Measurements from ENCODE around the gene TRERF1.
A peak's percentile ranks its signal among the peaks of the same experiment; 100 is the strongest.
"Not testable (repeated sequence)": the region's sequence is repeated elsewhere in the genome, so short reads cannot be mapped to it uniquely, and the experiment has no call there.

Gene TRERF1

GRCh38 chr6:42450477-42451332, 1.0 kb downstream of the TRERF1 start:
- DNase-seq (ENCODE audit: low spot score), result no peak

DNA sequence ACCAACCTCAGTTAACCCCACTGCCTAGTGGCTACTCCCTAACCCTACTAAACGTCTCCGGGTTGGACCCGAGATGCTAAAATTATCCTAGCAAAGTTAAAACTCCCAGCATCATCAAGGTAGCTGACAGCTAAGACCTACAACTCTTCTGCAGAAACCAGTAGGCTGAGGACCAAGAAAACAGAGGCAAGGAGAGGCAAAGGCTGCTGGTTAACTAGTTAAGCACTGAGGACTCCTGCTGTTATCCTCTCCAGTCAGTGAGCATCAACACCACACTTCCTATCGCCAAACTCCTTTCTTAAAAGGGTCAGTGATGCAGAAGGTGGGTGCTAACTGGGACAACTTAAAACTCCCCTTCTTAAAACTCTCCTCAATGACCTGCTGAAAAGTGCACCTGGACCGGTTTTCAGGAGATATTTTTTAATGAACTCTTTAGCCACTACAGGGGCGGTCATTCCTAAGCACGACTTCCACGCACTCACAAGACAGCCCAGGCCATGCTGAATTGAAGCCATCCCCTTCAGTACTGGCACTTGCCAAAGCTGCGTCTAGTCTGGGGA, 1.7 kb downstream of the TRERF1 start:
- no peak for DNase-seq (ENCODE audit: low spot score)

GRCh38 chr6:42448927-42449659, 2.6 kb downstream of the TRERF1 start:
- DNase-seq (ENCODE audit: low spot score), result no peak

GRCh38 chr6:42448391-42448790, 3.3 kb downstream of the TRERF1 start:
- no peak for DNase-seq (ENCODE audit: low spot score)

GRCh38 chr6:42446996-42447395, 4.7 kb downstream of the TRERF1 start:
- peak; percentile 37 for DNase-seq (ENCODE audit: low spot score)

- no peak for DNase-seq (ENCODE audit: low spot score)
Observed at GRCh38 chr6:42446370-42446769, 5.4 kb downstream of the TRERF1 start.

GRCh38 chr6:42445955-42446354, 5.8 kb downstream of the TRERF1 start:
- DNase-seq (ENCODE audit: low spot score), result not testable (repeated sequence)

DNA sequence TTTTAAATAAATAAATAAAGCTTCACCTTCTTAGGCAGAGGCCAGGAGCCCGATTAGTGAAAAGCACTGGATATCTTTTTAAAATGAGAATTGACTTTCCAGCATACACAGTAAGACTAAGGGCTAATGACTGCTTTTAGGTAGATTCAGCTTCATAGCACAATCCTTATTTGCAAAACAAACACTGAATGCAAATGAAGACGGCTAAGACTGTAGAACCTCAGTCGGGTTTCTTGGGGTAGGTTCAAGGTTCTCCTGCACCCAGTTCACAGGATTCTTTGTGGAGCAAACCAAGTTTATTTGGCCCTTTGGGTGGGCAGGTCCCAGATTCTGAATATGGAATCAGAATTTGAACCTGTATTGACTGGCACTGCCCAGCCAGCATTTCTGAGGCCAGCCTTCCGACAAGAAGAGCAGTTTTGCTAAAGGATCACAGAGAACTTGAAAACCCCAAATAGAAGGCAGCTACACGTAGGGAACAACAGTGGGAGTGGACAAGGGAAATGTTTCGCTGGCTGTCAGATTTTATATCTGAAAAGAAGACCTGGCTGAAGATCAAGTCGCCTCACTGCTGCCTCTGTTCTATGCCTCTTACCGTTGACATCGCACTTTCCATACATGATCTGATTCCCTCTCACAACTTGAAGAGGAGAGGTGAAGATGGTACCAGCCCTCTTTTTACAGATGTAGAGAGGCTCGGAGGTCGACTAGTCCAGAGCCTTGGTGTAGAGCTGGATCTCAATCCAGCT, 8.2 kb downstream of the TRERF1 start:
- no peak for DNase-seq (ENCODE audit: low spot score)

- no peak for DNase-seq (ENCODE audit: low spot score)
Observed at GRCh38 chr6:42441697-42442081, 10.0 kb downstream of the TRERF1 start.

DNA sequence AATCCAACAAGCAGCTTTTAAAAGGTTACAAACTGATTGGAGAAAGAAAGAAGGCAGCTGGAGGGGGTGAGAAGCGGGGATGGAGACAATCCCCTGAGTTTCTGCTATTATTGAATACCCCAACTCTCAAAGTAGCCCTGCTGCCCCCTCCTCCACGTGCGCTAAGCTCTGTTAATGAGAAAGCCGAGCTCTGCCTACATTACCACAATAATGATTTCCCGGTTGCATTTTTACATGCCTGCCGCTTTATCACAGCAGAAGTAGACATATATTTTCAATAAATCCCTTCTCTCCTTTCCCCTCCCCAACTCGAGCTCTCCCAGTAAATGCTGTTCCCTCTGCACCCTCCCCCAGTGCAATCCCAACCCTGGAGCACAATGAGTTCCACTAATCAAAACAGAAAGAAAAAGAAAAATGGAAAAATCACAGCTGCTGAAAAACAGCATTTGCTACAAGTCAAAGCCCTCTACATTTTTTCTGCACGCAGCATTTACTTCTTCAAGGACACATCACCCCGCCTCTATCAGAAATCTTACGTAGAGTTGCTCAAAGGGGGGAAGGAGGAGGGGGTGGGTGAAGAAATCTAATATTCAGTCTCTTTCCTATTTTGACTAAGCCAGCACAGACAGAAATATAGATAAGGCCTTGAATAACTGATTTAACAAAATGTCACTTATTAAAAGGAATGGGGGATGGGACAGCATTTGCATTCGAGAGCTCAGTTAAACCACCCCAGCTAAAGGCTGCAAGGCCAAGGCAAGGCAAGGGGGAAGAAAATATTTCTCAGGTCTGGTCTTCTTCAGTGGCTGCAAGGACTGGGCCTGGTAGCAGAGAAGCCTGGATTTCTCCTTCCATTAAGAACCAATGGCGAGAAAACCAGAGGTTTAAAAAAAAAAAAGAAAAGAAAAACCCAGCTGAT, 10.7 kb downstream of the TRERF1 start:
- DNase-seq (ENCODE audit: low spot score), result no peak

GRCh38 chr6:42440027-42440426, 11.7 kb downstream of the TRERF1 start:
- DNase-seq (ENCODE audit: low spot score), result no peak

DNA sequence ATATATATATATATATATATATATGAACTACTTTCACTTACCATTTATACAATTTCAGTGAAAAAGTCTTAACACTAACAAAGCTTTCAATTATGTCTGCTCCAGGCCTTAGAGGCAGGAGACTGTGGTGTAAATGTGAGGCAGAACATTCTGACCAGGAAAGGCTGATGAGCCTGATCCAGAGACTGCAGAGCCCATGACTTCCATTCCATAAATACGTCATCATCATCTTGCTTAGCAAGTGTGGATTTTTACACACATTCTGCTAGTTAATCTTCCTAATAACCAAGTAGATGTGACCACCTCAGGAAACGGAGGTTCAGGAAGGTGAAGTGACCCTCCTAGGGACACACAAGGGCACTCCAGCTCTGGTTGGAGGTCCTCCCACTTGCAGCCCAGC, 14.9 kb downstream of the TRERF1 start:
- no peak for DNase-seq (ENCODE audit: low spot score)

- DNase-seq (ENCODE audit: low spot score), result no peak
Observed at GRCh38 chr6:42434237-42434636, 17.5 kb downstream of the TRERF1 start.

DNA sequence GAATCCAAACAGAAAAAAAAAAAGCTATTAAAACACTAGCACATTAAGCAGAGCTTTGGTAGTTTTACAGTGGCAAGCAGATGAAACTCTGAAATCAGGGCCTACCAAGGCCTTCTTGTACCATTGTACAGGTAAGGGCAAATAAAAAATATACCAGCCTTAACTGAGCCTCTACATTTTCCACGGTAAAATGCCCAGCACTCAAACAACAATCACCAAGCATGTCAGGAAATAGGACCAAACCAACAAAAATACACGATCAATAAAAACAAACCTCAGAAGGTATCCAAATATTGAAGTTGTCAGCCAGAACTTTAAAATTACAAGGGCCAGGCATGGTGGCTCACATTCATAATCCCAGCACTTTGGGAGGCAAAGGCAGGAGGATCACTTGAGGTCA, 18.3 kb downstream of the TRERF1 start:
- DNase-seq (ENCODE audit: low spot score), result no peak

GRCh38 chr6:42431877-42432276, 19.8 kb downstream of the TRERF1 start:
- DNase-seq (ENCODE audit: low spot score), result no peak

GRCh38 chr6:42431356-42431755, 20.4 kb downstream of the TRERF1 start:
- DNase-seq (ENCODE audit: low spot score), result no peak

DNA sequence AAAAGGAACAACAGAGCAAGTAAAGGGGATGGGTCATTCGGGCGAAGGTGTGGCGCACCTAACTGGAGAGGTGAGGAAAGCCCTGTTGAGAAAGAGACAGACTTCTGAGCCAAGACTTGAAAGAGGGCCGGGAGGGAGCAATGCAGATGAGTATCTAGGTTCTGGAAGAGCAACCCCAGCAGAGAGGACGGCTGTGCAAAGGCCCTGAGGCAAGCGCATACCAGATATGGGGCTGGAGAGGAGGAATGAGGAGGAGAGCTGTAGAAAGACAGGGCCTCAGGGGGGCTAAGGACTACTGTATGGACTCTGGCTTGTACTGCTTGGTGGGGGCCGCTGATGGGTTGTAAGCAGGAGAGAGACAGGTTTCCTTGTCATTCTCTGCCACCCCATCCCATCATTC, 21.9 kb downstream of the TRERF1 start:
- no peak for DNase-seq (ENCODE audit: low spot score)

DNA sequence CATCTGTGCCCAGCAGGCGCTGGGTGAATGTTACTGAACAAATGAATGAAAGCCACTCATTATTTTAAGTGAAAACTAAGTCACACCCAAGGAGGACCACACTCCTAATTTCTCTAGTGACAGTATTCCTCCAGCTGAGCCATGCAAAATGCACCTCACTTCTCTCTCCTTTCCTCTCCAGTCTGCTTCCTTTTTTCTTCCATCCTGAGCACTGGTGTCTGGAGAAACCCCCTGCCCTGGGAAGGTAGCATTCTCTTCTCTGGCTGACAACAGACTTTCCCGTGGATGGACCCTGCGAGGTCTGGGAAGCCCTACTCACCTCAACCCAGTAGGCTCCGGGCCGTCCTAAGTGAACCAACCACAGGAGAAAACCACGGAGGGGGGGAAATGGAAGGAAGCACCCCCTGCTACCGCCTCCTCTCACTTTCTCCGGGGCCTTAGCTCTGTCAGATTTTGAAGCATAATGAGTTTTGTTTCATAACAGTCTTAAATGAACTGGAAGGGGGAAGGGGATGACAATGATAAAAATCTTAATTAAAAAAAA, 22.6 kb downstream of the TRERF1 start:
- no peak for DNase-seq (ENCODE audit: low spot score)

DNA sequence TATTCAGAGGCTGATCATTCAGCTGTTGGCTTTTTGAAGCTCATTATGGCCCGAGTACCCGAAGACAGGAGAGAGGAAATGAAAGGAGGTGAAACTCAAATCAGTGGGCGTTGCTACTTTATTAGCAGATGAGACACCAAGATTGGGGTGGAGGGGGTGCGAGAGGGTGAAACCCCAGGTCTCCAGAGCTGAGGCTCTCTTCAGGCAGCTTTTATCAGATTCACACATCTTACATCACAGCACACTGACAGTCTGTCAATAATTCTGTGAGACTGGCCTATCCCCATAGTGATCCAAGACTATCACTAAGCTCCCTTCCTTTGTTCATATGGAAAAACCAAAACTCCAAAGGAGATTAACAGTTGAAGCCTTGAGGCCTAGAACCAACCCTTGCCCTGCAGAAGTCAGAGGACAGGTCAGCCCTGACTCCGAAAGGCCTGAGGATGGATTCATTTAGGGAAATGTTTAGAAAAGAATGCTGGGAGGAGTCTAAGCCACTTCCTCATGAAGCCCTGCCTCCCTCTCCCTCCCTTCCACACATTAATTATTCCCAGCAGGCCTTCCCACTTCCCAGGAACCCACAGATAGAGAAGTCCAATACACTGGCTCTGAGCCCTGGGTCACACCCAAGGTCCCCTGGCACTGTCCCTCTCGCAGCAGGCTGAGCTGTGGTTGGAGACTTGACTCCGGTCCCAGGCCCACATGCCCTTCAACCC, 23.2 kb downstream of the TRERF1 start:
- peak; percentile 76 for DNase-seq (ENCODE audit: low spot score)

- DNase-seq (ENCODE audit: low spot score), result no peak
Observed at GRCh38 chr6:42427871-42428270, 23.9 kb downstream of the TRERF1 start.

Data from CD4-positive, alpha-beta T cell treated with Interleukin-15 for 4 hours (primary cell).